Gastrocnemius medialis (tissue), 4 donors: Measurements from ENCODE around the gene SMTNL1. TPM values are rescaled to one million over a fixed set of nuclear protein-coding genes. Genes with fewer than 3 reads are reported as not detected.

Experiments
- ATAC-seq, 2 donors: fragments of 150-250 bp; one replicate each; pipeline ENCODE4 v1.9.1; 2016
- DNase-seq, 2 donors: peaks; one replicate each; pipeline ENCODE4 v3.0.0-alpha.2; 2019
- H3K27ac ChIP-seq, 4 donors: fragments of 200-600 bp; sonication (generic); 1 replicate in 1 of 4; 2 replicates in 3 of 4; pipeline ENCODE4 v1.5.1; 2016 to 2018; ENCODE audit warnings: mild to moderate bottlenecking in 2 of 4, moderate library complexity in 1 of 4
- H3K27me3 ChIP-seq, 3 donors: fragments of 200-600 bp; sonication (generic) in 2 of 3; 1 replicate in 1 of 3; 2 replicates in 2 of 3; pipeline versions ENCODE4 v1.5.1 to v1.6.0; 2016 to 2019; ENCODE audit warnings: mild to moderate bottlenecking in 1 of 3, moderate library complexity in 1 of 3
- H3K36me3 ChIP-seq, 2 donors: fragments of 200-600 bp; sonication (generic) in 1 of 2; one replicate each; pipeline ENCODE4 v1.5.1; 2017 to 2018
- H3K4me1 ChIP-seq, 2 donors: fragments of 200-600 bp; sonication (generic) in 1 of 2; one replicate each; pipeline ENCODE4 v1.5.1; 2016 to 2017; ENCODE audit warnings: mild to moderate bottlenecking in 2 of 2
- H3K4me3 ChIP-seq, 4 donors: fragments of 200-600 bp; sonication (generic) in 3 of 4; 1 replicate in 1 of 4; 2 replicates in 3 of 4; pipeline ENCODE4 v1.5.1; 2016 to 2019; ENCODE audit warnings: mild to moderate bottlenecking in 2 of 4
- H3K9me3 ChIP-seq, 3 donors: fragments of 200-600 bp; sonication (generic) in 2 of 3; 1 replicate in 1 of 3; 2 replicates in 2 of 3; pipeline ENCODE4 v1.5.1; 2016 to 2019
- POLR2A ChIP-seq, 2 donors: fragments of 450-650 bp; IDR thresholded peaks; one replicate each; pipeline ENCODE4 v1.6.1; 2017; ENCODE audit warnings: antibody characterized with exemption in 2 of 2, mild to moderate bottlenecking in 2 of 2, moderate library complexity in 2 of 2
- in situ Hi-C, 4 donors: fragments of 200-750 bp; cut with MboI; loops; one replicate each; pipeline versions ENCODE4 v1.15.0 to v1.8.0; 2017; ENCODE audit warnings: low sequenced_read_pairs in 4 of 4
- intact Hi-C: fragments of 100-400 bp; cut with DNase I; formaldehyde crosslinking; loops from one replicate; pipeline ENCODE4 v1.15.1; 2023; ENCODE audit warnings: low total_unique reads
- total RNA-seq, 4 donors: library from RNA; depleted of rRNA; stranded (reverse); fragments of >200 nt; gene quantifications; one replicate each; pipeline versions ENCODE4 v1.1.0 to v1.2.3, GENCODE V29; 2016
- TF ChIP-seq, protein P1 (sequence below), 5 experiments: fragments of 450-650 bp in 3 of 5; fragments of 200-600 bp in 2 of 5; sonication (generic) in 2 of 5; IDR thresholded peaks in 4 of 5; conservative IDR thresholded peaks in 1 of 5; 1 replicate in 4 of 5; 2 replicates in 1 of 5; pipeline ENCODE4 v1.5.1; 2016 to 2019; ENCODE audit warnings: antibody characterized with exemption in 5 of 5, mild to moderate bottlenecking in 3 of 5, moderate library complexity in 3 of 5

SMTNL1 gene
- total RNA-seq, 4 donors from 2014 or later: 23.0 to 52.7 (median 43.4) TPM

- DNase-seq: peak in 1 of 2 donors; percentile 62
- H3K27me3 ChIP-seq: no peaks in the 10 kb centered on the region
- intact Hi-C loops (no loop called here), in situ Hi-C loops (no loop called here)
- H3K4me1 ChIP-seq: peaks cover 18 to 26% of the 10 kb centered on the region in 2 donors
- no peaks in the 10 kb centered on the region for H3K9me3 ChIP-seq
- H3K36me3 ChIP-seq: peaks cover 0 to 34% of the 10 kb centered on the region in 2 donors
- ATAC-seq: peak in 1 of 2 donors; percentile 61
- no peak overlapping the region for H3K4me3 ChIP-seq
- peak overlapping the region; percentile 89 to 96 (median 92) for H3K27ac ChIP-seq
- TF ChIP-seq, protein P1, sequence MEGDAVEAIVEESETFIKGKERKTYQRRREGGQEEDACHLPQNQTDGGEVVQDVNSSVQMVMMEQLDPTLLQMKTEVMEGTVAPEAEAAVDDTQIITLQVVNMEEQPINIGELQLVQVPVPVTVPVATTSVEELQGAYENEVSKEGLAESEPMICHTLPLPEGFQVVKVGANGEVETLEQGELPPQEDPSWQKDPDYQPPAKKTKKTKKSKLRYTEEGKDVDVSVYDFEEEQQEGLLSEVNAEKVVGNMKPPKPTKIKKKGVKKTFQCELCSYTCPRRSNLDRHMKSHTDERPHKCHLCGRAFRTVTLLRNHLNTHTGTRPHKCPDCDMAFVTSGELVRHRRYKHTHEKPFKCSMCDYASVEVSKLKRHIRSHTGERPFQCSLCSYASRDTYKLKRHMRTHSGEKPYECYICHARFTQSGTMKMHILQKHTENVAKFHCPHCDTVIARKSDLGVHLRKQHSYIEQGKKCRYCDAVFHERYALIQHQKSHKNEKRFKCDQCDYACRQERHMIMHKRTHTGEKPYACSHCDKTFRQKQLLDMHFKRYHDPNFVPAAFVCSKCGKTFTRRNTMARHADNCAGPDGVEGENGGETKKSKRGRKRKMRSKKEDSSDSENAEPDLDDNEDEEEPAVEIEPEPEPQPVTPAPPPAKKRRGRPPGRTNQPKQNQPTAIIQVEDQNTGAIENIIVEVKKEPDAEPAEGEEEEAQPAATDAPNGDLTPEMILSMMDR (IDR thresholded peaks at IDR 0.05 in 4 of 5, conservative IDR thresholded peaks at IDR 0.05 in 1 of 5): no peak
- TF ChIP-seq POLR2A (IDR thresholded peaks at IDR 0.05): no peak
These were observed 9.6 kb downstream of the SMTNL1 start for GRCh38 chr11:57546869-57547475.

DNA sequence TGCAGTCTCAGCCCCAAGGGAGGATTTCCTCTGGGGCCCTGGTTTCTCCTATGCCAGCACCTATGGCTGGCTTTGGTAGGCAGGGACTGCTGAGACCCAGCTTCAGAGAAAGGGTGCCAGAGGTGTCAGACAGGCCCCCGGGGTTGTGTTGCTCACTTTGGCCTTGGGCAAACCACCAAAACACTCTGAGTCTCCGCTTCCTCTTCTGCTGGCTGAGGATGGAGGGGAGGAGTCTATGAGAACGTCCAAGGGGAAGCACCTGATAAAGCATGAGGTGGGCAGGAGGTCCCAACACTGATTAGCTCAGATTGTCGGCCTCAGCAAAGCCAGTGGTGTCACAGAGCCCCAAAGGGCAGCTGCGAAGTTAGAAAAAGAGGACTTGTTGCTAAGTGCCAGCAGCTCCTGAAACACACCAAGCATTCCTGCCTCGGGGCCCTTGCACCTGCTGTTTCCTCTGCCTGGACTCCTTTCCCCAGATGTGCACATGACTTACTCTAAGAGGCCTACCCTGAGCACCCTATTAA lies 10.5 kb downstream of the SMTNL1 start:
- peaks cover 16 to 17% of the 10 kb centered on the region in 2 donors for H3K4me1 ChIP-seq
- H3K27ac ChIP-seq: peak overlapping the region; percentile 89 to 96 (median 92)
- no peaks in the 10 kb centered on the region for H3K9me3 ChIP-seq
- H3K36me3 ChIP-seq: peaks cover 0 to 36% of the 10 kb centered on the region in 2 donors
- in situ Hi-C loops (no loop called here), intact Hi-C loops (no loop called here)
- DNase-seq: no peak
- H3K4me3 ChIP-seq: no peak overlapping the region
- no peak for ATAC-seq
- TF ChIP-seq, protein P1 (IDR thresholded peaks at IDR 0.05 in 4 of 5, conservative IDR thresholded peaks at IDR 0.05 in 1 of 5): no peak
- TF ChIP-seq POLR2A (IDR thresholded peaks at IDR 0.05): no peak
- no peaks in the 10 kb centered on the region for H3K27me3 ChIP-seq

DNA sequence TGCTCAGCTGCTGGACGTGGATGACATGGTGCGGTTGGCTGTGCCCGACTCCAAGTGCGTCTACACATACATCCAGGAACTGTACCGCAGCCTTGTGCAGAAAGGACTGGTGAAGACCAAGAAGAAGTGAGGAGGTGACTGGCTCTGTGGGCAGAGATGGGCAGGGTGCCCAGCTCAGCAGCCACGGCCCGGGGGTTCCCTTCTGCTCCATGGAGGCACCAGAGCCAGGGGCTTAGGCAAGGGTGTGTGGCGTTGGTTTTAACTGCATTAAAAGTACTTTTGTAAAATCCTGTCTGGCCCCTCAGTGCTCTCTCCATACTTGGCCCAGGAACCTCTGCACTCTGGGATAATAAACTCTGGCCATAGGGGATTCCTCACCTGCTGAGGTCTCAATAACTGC lies 12.6 kb downstream of the SMTNL1 start:
- TF ChIP-seq, protein P1 (IDR thresholded peaks at IDR 0.05 in 4 of 5, conservative IDR thresholded peaks at IDR 0.05 in 1 of 5): no peak
- no peak for TF ChIP-seq POLR2A (IDR thresholded peaks at IDR 0.05)
- H3K27ac ChIP-seq: no peak overlapping the region
- H3K27me3 ChIP-seq: no peaks in the 10 kb centered on the region
- no peak for DNase-seq
- H3K9me3 ChIP-seq: no peaks in the 10 kb centered on the region
- in situ Hi-C loops (loop anchor here in 1 of 4 donors (25.0 kb wide), 1 partner anchor 262 kb away; no protein-coding TSS in a partner anchor), intact Hi-C loops (no loop called here)
- no peaks in the 10 kb centered on the region for H3K4me1 ChIP-seq
- H3K4me3 ChIP-seq: no peak overlapping the region
- H3K36me3 ChIP-seq: peaks cover 0 to 44% of the 10 kb centered on the region in 2 donors
- no peak for ATAC-seq

DNA sequence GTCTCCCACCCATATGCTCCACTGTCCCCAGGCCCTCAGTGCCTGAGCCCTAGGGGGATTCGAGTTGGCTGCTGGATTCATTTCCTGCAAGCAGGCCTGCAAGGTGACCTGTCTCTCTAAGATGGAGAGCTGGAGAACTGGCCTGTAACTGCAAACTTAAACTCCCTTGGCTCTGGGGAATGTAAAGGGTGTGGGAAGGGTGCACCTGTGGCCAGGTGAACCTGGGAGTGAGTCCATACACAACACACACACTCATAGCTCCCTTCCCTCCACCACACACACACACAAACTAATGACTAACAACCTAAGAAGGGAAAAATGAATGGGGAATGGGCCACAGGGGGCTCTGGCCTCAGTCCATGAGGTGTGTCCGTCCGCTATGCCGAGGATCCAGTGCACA lies 14.5 kb downstream of the SMTNL1 start:
- Histone ChIP-seq H3K9me3 (no peaks in the 10 kb centered on the region), H3K4me1 (no peaks in the 10 kb centered on the region), H3K27me3 (no peaks in the 10 kb centered on the region), H3K27ac (no peak overlapping the region), H3K36me3 (peaks cover 0 to 36% of the 10 kb centered on the region in 2 donors), H3K4me3 (no peak overlapping the region)
- intact Hi-C loops (no loop called here), in situ Hi-C loops (loop anchor here in 1 of 4 donors (25.0 kb wide), 1 partner anchor 260 kb away; no protein-coding TSS in a partner anchor)
- DNase-seq: no peak
- no peak for ATAC-seq
- TF ChIP-seq, protein P1 (IDR thresholded peaks at IDR 0.05 in 4 of 5, conservative IDR thresholded peaks at IDR 0.05 in 1 of 5): no peak
- no peak for TF ChIP-seq POLR2A (IDR thresholded peaks at IDR 0.05)
